Measurements from ENCODE around the gene ERC2. TPM values are rescaled to one million over a fixed set of nuclear protein-coding genes. Genes with fewer than 3 reads are reported as not detected.

ERC2 gene
- total RNA-seq, 2 donors from 2014 or later, result 1.2 TPM; not detected in 1

DNA sequence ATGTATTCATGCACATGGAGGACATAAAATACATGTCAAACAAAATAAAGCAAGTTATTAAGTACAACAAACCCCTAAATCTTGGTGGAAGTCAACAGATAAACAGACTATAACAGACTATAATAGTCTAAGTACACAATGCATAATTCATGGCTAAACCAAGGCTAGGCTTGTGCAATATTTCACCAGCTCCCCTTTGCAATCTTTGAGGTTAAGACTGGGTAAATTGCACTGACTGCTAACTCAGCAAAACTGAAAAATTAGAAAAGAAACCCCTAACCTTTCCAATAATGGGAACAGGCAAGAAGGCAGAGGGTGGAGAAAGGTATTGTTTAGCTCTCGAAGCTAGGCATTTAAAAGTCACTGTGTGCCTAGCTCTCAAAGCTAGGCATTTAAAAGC lies 676.3 kb downstream of the ERC2 start:
- ATAC-seq (ENCODE audit: insufficient number of reproducible peaks, low FRiP score, low read depth) (no peak), DNase-seq (ENCODE audit: low spot score) (no peak)
- TF ChIP-seq, protein P1, sequence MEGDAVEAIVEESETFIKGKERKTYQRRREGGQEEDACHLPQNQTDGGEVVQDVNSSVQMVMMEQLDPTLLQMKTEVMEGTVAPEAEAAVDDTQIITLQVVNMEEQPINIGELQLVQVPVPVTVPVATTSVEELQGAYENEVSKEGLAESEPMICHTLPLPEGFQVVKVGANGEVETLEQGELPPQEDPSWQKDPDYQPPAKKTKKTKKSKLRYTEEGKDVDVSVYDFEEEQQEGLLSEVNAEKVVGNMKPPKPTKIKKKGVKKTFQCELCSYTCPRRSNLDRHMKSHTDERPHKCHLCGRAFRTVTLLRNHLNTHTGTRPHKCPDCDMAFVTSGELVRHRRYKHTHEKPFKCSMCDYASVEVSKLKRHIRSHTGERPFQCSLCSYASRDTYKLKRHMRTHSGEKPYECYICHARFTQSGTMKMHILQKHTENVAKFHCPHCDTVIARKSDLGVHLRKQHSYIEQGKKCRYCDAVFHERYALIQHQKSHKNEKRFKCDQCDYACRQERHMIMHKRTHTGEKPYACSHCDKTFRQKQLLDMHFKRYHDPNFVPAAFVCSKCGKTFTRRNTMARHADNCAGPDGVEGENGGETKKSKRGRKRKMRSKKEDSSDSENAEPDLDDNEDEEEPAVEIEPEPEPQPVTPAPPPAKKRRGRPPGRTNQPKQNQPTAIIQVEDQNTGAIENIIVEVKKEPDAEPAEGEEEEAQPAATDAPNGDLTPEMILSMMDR (IDR thresholded peaks at IDR 0.05), result no peak
- H3K4me3 ChIP-seq, result no peak overlapping the region
- H3K36me3 ChIP-seq, result no peaks in the 10 kb centered on the region
- no peaks in the 10 kb centered on the region for H3K4me1 ChIP-seq (ENCODE audit: control insufficient read depth in 1 of 2, low read depth in 2 of 2)
- no peaks in the 10 kb centered on the region for H3K27me3 ChIP-seq (replicated peaks; ENCODE audit: insufficient read depth)
- H3K27ac ChIP-seq, result no peak overlapping the region
- no peaks in the 10 kb centered on the region for H3K9me3 ChIP-seq

DNA sequence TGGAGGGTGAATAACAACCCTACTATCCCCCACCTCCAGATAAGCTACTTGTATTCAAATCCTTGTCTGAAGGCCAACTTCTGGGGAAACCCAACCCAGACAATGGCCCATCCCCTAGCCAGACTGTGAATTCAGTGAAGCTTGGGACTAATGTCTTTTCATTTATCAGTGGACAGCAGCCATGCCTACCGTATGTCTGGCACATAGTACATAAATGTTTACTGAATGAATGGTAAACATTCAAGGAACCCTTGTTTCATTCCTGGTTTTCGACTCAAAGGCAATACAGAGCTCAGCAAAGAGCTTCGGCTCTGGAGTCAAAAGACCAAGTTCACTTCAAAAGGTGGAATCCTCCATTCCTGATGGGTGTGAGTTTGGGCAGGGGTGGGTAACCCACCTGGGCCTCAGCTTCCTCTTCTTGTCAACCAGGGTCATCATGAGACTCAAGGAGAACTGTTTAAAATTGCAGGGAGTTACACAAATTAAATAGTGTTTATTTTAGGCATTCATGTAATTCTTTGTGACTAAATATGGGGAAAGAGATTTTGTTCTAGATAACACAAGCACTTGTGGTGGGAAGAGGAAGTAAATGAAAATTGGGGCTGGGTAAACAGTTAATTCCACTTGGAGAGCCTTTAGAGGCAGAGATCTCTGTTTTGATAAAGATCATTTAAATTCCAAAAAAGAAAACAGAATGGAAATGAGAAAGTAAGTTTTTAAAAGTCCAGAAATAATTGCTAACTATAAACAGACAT lies 677.5 kb downstream of the ERC2 start:
- no peak overlapping the region for H3K4me3 ChIP-seq
- H3K36me3 ChIP-seq, result no peaks in the 10 kb centered on the region
- ATAC-seq (ENCODE audit: insufficient number of reproducible peaks, low FRiP score, low read depth), result no peak

DNA sequence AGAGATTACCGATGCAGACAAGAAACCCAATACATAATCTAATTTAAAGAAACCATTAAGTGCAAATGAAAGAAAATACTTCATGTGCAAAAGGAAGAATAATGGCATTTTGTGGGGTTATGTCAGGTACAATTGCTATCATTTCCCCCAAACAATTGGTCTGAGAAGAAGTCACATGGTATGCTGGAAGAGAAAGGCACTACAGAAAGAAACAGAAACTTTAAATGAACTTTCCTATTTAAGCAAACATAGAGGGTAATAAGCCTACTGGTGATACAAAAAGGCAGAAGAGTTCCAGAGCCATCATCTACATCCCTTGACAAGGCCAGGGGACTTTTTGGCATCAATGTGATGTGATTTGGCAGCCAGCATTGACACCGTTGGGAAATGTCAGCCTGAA lies 678.8 kb downstream of the ERC2 start:
- Histone ChIP-seq H3K36me3 (no peaks in the 10 kb centered on the region), H3K27ac (no peak overlapping the region), H3K27me3 (replicated peaks; ENCODE audit: insufficient read depth) (no peaks in the 10 kb centered on the region), H3K4me3 (no peak overlapping the region), H3K4me1 (ENCODE audit: control insufficient read depth in 1 of 2, low read depth in 2 of 2) (no peaks in the 10 kb centered on the region), H3K9me3 (no peaks in the 10 kb centered on the region)
- TF ChIP-seq, protein P1 (IDR thresholded peaks at IDR 0.05), result no peak
- no peak for DNase-seq (ENCODE audit: low spot score)
- ATAC-seq (ENCODE audit: insufficient number of reproducible peaks, low FRiP score, low read depth), result no peak

More for the DNA sequence above, 677.5 kb downstream of the ERC2 start:
- Histone ChIP-seq H3K27me3 (replicated peaks; ENCODE audit: insufficient read depth) (no peaks in the 10 kb centered on the region), H3K4me1 (ENCODE audit: control insufficient read depth in 1 of 2, low read depth in 2 of 2) (no peaks in the 10 kb centered on the region), H3K9me3 (no peaks in the 10 kb centered on the region), H3K27ac (no peak overlapping the region)
- TF ChIP-seq, protein P1 (IDR thresholded peaks at IDR 0.05), result no peak
- no peak for DNase-seq (ENCODE audit: low spot score)

DNA sequence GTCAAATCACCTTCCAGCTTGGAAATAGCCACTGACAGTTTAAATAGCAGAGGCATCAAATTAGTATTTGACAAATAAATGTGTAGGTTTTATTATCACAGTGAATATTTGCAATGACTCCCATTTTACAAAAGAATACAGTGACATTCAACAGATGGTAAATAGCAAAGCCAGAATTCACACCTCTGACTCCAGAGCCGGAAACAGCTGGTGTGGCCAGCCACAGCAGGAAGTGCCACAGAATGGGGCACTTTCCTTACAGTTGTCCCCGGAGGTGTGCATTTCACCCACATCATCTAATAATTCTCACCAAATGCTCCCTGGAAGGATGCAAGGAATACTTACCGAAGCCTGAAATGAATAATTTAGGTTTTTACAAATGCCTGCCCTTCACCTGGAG lies 685.5 kb downstream of the ERC2 start:
- H3K27me3 ChIP-seq (replicated peaks; ENCODE audit: insufficient read depth), result no peaks in the 10 kb centered on the region
- no peaks in the 10 kb centered on the region for H3K36me3 ChIP-seq
- no peaks in the 10 kb centered on the region for H3K4me1 ChIP-seq (ENCODE audit: control insufficient read depth in 1 of 2, low read depth in 2 of 2)
- H3K9me3 ChIP-seq, result no peaks in the 10 kb centered on the region
- H3K27ac ChIP-seq, result no peak overlapping the region
- H3K4me3 ChIP-seq, result no peak overlapping the region
- no peak for ATAC-seq (ENCODE audit: insufficient number of reproducible peaks, low FRiP score, low read depth)
- TF ChIP-seq, protein P1 (IDR thresholded peaks at IDR 0.05), result no peak
- no peak for DNase-seq (ENCODE audit: low spot score)

DNA sequence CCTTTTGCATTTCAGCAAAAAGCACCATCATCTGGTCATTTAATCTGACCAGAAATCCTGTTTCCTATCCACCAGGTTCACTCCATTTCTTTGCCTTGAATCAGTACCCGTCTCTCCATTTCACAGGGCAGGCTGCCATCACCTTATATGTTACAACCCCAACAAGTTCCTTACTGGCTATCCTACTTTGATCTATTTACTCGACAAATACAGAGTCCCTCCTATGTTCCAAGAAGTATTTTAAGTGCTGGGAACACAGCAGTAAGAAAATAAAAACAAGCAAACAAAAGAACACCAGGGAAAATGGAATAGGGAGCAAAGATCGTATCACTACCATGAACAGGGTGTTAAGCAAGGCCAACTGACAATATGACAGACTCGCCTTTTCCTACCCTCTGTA lies 685.9 kb downstream of the ERC2 start:
- H3K36me3 ChIP-seq, result no peaks in the 10 kb centered on the region
- H3K9me3 ChIP-seq, result no peaks in the 10 kb centered on the region
- H3K27ac ChIP-seq, result no peak overlapping the region
- DNase-seq (ENCODE audit: low spot score) (no peak), ATAC-seq (ENCODE audit: insufficient number of reproducible peaks, low FRiP score, low read depth) (no peak)
- no peaks in the 10 kb centered on the region for H3K4me1 ChIP-seq (ENCODE audit: control insufficient read depth in 1 of 2, low read depth in 2 of 2)
- H3K27me3 ChIP-seq (replicated peaks; ENCODE audit: insufficient read depth), result no peaks in the 10 kb centered on the region
- TF ChIP-seq, protein P1 (IDR thresholded peaks at IDR 0.05), result no peak
- H3K4me3 ChIP-seq, result no peak overlapping the region
